Measurements from ENCODE around the gene PIGC. TPM values are rescaled to one million over a fixed set of nuclear protein-coding genes. Genes with fewer than 3 reads are reported as not detected.
A peak's percentile ranks its signal among the peaks of the same experiment; 100 is the strongest.

Gene PIGC
- total RNA-seq, 1 experiment from 2014 or later = 40.9 TPM

GRCh38 chr1:172398970-172399755 is 44.7 kb downstream of the PIGC start:
- peak; percentile 97 for DNase-seq (ENCODE audit: low read depth)

- no peak for DNase-seq (ENCODE audit: low read depth)
Measured at GRCh38 chr1:172398193-172398592, 45.7 kb downstream of the PIGC start.

- DNase-seq (ENCODE audit: low read depth) = no peak
Measured at GRCh38 chr1:172397633-172398032, 46.2 kb downstream of the PIGC start.

- peak; percentile 70 for DNase-seq (ENCODE audit: low read depth)
Measured at GRCh38 chr1:172397221-172397620, 46.6 kb downstream of the PIGC start.

- DNase-seq (ENCODE audit: low read depth) = no peak
Measured at GRCh38 chr1:172395576-172395975, 48.3 kb downstream of the PIGC start.

- no peak for DNase-seq (ENCODE audit: low read depth)
Measured at GRCh38 chr1:172394811-172395210, 49.1 kb downstream of the PIGC start.

- DNase-seq (ENCODE audit: low read depth) = peak; percentile 67
Measured at GRCh38 chr1:172394141-172394751, 49.6 kb downstream of the PIGC start.

- no peak for DNase-seq (ENCODE audit: low read depth)
Measured at GRCh38 chr1:172393354-172393753, 50.5 kb downstream of the PIGC start.

GRCh38 chr1:172391976-172392375 is 51.9 kb downstream of the PIGC start:
- no peak for DNase-seq (ENCODE audit: low read depth)

Other genes with a start within 250 kb of the PIGC start
- not detected in 2 replicates for gene C1orf105, start 23.4 kb downstream of the PIGC start, total RNA-seq (2014; rRNA removed; shearing (Covaris generic))
- gene SUCO, start 89.1 kb upstream of the PIGC start, total RNA-seq (2014; rRNA removed; shearing (Covaris generic)) = 16.8 and 23.4 TPM in 2 replicates
- gene FASLG, start 215.0 kb upstream of the PIGC start, total RNA-seq (2014; rRNA removed; shearing (Covaris generic)) = not detected in 2 replicates